NCI-H2196 (cell line): ENCODE data around the gene SPARCL1.
"Not testable (repeated sequence)": the region's sequence is repeated elsewhere in the genome, so short reads cannot be mapped to it uniquely, and the experiment has no call there.

Experiments used
- DNase-seq: peaks from one replicate; lab custom pipeline; 2025; ENCODE audit not compliant: unreplicated experiment; lab: John Stamatoyannopoulos, UW

Gene SPARCL1

GRCh38 chr4:87451537-87451936 is 77.6 kb downstream of the SPARCL1 start:
- DNase-seq = no peak

GRCh38 chr4:87446375-87446774 is 82.8 kb downstream of the SPARCL1 start:
- DNase-seq = not testable (repeated sequence)

GRCh38 chr4:87445964-87446363 is 83.2 kb downstream of the SPARCL1 start:
- DNase-seq = no peak

- no peak for DNase-seq
Observed at GRCh38 chr4:87444741-87445140, 84.4 kb downstream of the SPARCL1 start.

- no peak for DNase-seq
Observed at GRCh38 chr4:87442889-87443288, 86.3 kb downstream of the SPARCL1 start.

- no peak for DNase-seq
Observed at GRCh38 chr4:87433342-87433741, 95.8 kb downstream of the SPARCL1 start.

- no peak for DNase-seq
Observed at GRCh38 chr4:87430038-87430437, 99.1 kb downstream of the SPARCL1 start.

- DNase-seq = no peak
Observed at GRCh38 chr4:87428979-87429378, 100.2 kb downstream of the SPARCL1 start.

GRCh38 chr4:87427518-87427868 is 101.7 kb downstream of the SPARCL1 start:
- DNase-seq = no peak

GRCh38 chr4:87426865-87427517 is 102.2 kb downstream of the SPARCL1 start:
- DNase-seq = no peak

GRCh38 chr4:87425711-87426110 is 103.5 kb downstream of the SPARCL1 start:
- no peak for DNase-seq

- not testable (repeated sequence) for DNase-seq
Observed at GRCh38 chr4:87424099-87424543, 105.1 kb downstream of the SPARCL1 start.
